Activated CD4-positive, alpha-beta T cell treated with anti-CD3 and anti-CD28 coated beads for 36 hours (primary cell): ENCODE measurements around the gene FTO. TPM values are rescaled to one million over a fixed set of nuclear protein-coding genes. Genes with fewer than 3 reads are reported as not detected.

Experiments used
- ATAC-seq: fragments of 200-7000 bp; cut with Tn5 transposase; one replicate; pipeline ENCODE4 v1.10.0; 2021; ENCODE audit warnings: mild to moderate bottlenecking, moderate library complexity
- CTCF ChIA-PET: fragments of 350-600 bp; sonication (Branson Sonifier 250); formaldehyde crosslinking; loops from one replicate; lab custom pipeline; 2021; ENCODE audit warnings: antibody characterized with exemption; lab: Charles Lee
- POLR2A ChIA-PET: fragments of 350-600 bp; sonication (Branson Sonifier 250); formaldehyde crosslinking; loops from one replicate; lab custom pipeline; 2021; ENCODE audit warnings: antibody characterized with exemption, inconsistent platforms; lab: Charles Lee
- DNase-seq: peaks from one replicate; pipeline ENCODE4 v3.0.0-alpha.2; 2020
- H3K27ac Mint-ChIP-seq: one replicate; pipeline ENCODE4 v1.8.0; 2021; ENCODE audit warnings: mixed read lengths
- H3K27me3 Mint-ChIP-seq: one replicate; pipeline ENCODE4 v1.8.0; 2021; ENCODE audit warnings: mixed read lengths
- H3K36me3 Mint-ChIP-seq: one replicate; pipeline ENCODE4 v1.8.0; 2021; ENCODE audit warnings: low read depth, mixed read lengths
- H3K4me1 Mint-ChIP-seq: one replicate; pipeline ENCODE4 v1.8.0; 2021; ENCODE audit warnings: mixed read lengths
- H3K4me3 Mint-ChIP-seq: one replicate; pipeline ENCODE4 v1.8.0; 2021; ENCODE audit warnings: mild to moderate bottlenecking, moderate library complexity, mixed read lengths
- H3K9me3 Mint-ChIP-seq: one replicate; pipeline ENCODE4 v1.8.0; 2021; ENCODE audit warnings: low read depth, mixed read lengths
- intact Hi-C, 2 experiments: fragments of 100-400 bp; cut with DNase I in 1 of 2; cut with micrococcal nuclease in 1 of 2; formaldehyde crosslinking; loops; one replicate each; pipeline versions ENCODE4 v1.14.2 to v1.15.1; 2022 to 2024; cut with DNase I, micrococcal nuclease
- total RNA-seq, 2 experiments: library from RNA; stranded (reverse); gene quantifications; one replicate each; pipeline ENCODE4 v1.2.3, GENCODE V29; 2021

Gene FTO
- total RNA-seq, 2 experiments from 2014 or later, result 50.9 to 57.6 TPM

DNA sequence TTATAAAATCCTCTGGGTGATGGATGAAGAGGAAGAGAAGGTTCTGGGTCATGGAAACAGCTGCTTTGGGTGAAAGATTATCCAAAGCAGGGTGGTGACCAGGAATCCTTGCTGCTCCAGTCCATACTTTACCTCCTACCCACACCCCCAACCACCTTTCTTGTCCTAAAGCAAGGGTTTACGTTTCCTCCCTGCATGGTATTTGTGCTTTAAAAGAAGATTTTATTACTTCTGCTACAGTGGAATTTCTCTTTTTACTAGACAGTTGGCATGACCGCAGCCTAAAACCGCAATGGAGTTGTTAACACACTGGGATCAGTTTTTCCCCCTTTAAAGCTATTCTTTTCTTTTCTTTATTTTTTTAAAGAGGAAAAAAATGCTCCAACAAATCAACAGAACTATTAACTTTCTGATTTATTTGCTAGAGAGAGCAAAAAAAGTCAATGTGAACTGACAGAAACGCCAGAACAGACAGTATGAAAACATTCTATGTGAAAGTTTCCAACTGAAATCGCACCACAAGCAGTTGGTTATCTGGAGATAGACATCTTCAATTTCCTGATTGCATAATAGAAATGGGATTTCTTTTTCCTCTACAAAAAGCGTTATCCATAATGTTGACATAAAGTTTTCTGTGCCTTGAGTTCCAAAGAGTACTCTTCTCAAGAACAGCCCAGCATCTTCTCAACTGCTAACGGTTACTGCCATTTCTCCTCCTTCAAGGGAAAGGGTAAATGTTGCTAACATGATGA lies 346.7 kb downstream of the FTO start:
- Mint-ChIP-seq H3K27me3 (no peaks in the 10 kb centered on the region), H3K4me1 (no peaks in the 10 kb centered on the region), H3K9me3 (no peaks in the 10 kb centered on the region), H3K4me3 (no peak overlapping the region), H3K36me3 (no peaks in the 10 kb centered on the region), H3K27ac (no peak overlapping the region)
- ATAC-seq (no peak), DNase-seq (no peak)
- ChIA-PET POLR2A (no interaction called here), CTCF (interaction anchor here (0.6 to 1.0 kb wide), 2 partner anchors 33 to 1280 kb away, joined by 3 to 4 read pairs; no protein-coding TSS in a partner anchor)
- intact Hi-C loops, result no loop called here

DNA sequence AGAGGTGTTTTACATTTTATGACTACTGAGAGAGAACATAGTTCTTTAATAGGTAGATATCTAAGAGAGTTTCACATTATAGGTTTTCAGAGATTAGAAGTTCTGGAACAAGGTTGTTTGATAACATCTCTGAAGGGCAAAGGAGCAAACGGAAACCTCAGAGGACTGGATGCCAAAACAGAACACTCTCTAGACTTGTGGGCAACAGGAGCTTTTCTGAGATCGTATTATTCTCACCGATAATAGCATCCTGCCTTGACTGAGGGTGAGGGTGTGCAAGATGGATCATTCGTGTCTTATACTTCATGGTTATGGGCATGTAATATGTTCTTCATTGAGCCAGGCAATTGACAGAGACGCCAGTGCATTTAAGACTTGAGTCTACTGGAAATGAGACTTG lies 347.9 kb downstream of the FTO start:
- H3K27ac Mint-ChIP-seq, result no peak overlapping the region
- intact Hi-C loops, result no loop called here
- no peaks in the 10 kb centered on the region for H3K36me3 Mint-ChIP-seq
- H3K4me1 Mint-ChIP-seq, result no peaks in the 10 kb centered on the region
- DNase-seq (no peak), ATAC-seq (no peak)
- no peaks in the 10 kb centered on the region for H3K9me3 Mint-ChIP-seq
- H3K27me3 Mint-ChIP-seq, result no peaks in the 10 kb centered on the region
- ChIA-PET CTCF (interaction anchor here (1.0 kb wide), 1 partner anchor 34 kb away, joined by 4 read pairs; no protein-coding TSS in a partner anchor), POLR2A (no interaction called here)
- no peak overlapping the region for H3K4me3 Mint-ChIP-seq

DNA sequence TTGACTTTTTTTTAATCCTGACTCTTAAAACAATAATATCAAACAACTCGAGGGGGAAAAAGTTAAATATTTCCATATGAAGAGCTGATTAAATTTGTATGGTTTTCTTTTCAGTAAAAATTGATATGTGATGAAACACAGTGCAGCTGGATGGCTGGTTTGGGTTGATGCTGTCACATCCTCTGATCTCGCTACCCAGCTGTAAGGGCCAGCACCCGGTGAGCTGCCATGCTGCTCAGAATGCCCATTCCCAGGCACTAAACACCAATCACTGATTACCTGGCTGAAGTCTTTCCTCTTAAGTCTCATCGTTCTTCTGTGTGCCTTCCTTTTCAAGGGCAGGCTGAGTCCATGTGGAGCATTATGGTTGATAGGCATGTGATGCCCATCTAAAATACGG lies 348.3 kb downstream of the FTO start:
- Mint-ChIP-seq H3K27me3 (no peaks in the 10 kb centered on the region), H3K9me3 (no peaks in the 10 kb centered on the region), H3K27ac (no peak overlapping the region), H3K36me3 (peaks cover 2% of the 10 kb centered on the region), H3K4me3 (no peak overlapping the region), H3K4me1 (no peaks in the 10 kb centered on the region)
- CTCF ChIA-PET, result no interaction called here
- intact Hi-C loops, result no loop called here
- POLR2A ChIA-PET, result no interaction called here
- ATAC-seq (no peak), DNase-seq (no peak)

DNA sequence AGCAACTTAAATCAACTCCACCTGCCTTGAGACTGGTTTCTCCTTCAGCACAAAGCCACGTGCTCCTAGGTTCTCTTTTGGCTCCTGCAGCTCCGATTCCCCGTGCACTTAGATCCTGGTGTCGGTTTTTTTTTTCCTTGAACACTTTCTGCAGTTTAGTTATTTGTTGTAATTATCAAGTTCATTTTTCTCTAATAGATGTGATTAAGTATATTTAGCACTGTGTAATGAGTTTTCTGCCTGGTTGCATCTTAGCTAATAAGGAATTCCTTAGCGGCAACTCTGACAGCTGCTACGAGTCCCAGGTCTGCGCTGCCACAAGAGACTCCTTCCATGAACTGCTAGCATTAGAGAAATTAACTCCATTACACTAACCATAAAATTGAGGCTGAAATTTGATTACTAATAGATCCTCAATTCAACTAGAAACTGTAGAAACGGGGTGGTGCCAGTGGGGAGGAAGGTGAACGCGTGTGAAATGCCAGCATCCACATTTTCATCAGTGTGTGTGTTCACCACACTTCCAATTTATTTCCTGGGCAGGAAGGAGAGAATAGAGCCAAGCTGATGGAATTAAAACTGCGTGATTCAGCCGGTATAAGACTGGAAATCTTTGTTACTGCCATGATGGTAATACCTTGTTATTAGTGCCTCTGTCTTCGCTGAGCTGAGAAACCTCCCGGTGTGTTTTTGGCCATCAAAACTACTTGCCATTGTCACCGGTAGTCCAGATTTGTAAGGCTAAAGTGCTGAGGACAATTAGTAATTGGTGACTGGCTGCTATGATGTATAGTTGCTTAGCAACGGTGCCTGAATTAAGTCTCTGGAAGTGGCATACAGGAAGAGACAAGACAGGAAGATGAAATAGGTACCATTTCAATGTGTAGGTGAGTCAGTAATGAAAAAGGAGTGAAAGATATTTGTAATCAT lies 350.2 kb downstream of the FTO start:
- H3K4me1 Mint-ChIP-seq, result no peaks in the 10 kb centered on the region
- H3K36me3 Mint-ChIP-seq, result peaks cover 4% of the 10 kb centered on the region
- no peak overlapping the region for H3K27ac Mint-ChIP-seq
- H3K9me3 Mint-ChIP-seq, result no peaks in the 10 kb centered on the region
- intact Hi-C loops, result no loop called here
- H3K27me3 Mint-ChIP-seq, result no peaks in the 10 kb centered on the region
- ChIA-PET CTCF (no interaction called here), POLR2A (no interaction called here)
- ATAC-seq, result no peak
- H3K4me3 Mint-ChIP-seq, result no peak overlapping the region
- DNase-seq, result no peak

DNA sequence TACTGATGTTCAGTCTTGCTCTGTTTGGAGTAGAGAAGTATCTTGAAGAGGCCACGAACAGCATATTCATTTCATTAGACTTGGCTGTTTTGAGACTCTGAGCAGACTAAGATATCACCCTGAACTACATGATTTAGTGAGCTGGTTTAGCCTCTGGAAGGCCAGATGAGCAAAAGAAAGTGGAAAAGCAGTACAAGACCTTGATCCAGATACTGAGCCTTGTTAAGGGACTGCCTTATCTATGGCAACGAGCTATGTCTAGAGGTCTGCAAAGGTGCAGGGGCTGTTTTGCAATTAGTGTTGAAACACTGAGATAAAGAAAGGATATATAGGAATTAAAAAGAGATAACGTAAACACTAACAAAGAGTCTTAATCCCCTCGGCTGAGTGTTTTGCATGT lies 351.2 kb downstream of the FTO start:
- no peaks in the 10 kb centered on the region for H3K9me3 Mint-ChIP-seq
- ChIA-PET CTCF (interaction anchor here (0.6 kb wide), 1 partner anchor 1049 kb away, joined by 3 read pairs; no protein-coding TSS in a partner anchor), POLR2A (no interaction called here)
- no peak overlapping the region for H3K27ac Mint-ChIP-seq
- H3K4me1 Mint-ChIP-seq, result no peaks in the 10 kb centered on the region
- H3K36me3 Mint-ChIP-seq, result peaks cover 4% of the 10 kb centered on the region
- DNase-seq, result no peak
- no peak for ATAC-seq
- intact Hi-C loops, result no loop called here
- no peak overlapping the region for H3K4me3 Mint-ChIP-seq
- H3K27me3 Mint-ChIP-seq, result no peaks in the 10 kb centered on the region

DNA sequence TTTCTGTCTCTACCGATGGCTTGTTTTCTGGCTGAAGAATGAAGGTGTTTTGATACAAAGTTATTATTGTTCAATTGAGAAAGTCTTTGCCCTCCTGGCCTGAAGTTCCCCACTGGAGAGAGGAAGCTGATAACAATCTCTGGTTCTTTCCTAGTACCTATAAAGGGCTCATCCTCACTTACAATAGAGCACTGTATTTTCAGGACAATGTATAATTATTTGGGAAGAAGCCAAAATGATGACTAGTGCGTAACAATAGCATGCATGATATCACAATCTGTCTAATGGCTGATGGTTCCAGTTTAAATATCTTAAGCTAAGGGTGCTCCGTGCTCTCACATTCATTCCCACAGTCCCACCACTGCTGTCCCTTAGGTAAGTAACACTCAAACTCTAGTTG lies 351.9 kb downstream of the FTO start:
- Mint-ChIP-seq H3K36me3 (peaks cover 4% of the 10 kb centered on the region), H3K4me1 (no peaks in the 10 kb centered on the region), H3K27me3 (no peaks in the 10 kb centered on the region), H3K4me3 (no peak overlapping the region), H3K27ac (no peak overlapping the region), H3K9me3 (no peaks in the 10 kb centered on the region)
- intact Hi-C loops, result no loop called here
- CTCF ChIA-PET, result no interaction called here
- no peak for ATAC-seq
- POLR2A ChIA-PET, result no interaction called here
- no peak for DNase-seq

DNA sequence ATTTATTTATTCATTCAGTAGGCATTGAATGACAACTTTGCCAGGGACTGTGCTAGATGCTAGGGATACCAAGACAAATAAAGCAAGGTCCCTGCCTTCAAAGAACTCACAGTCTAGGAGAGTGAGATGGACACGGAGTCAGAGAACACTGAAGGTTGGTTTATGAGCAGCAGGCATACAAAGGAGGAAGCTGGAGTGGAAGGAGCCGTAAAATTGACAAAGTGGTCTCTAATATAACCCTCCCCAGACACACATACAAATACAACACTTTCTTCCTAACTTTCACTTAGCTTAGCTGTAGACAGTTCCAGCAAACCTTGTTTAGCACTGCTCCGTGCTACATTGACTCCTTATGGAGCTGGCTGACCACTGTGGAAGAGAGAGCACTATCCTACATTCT lies 353.0 kb downstream of the FTO start:
- H3K36me3 Mint-ChIP-seq, result peaks cover 4% of the 10 kb centered on the region
- intact Hi-C loops, result no loop called here
- POLR2A ChIA-PET, result no interaction called here
- no peak overlapping the region for H3K4me3 Mint-ChIP-seq
- H3K4me1 Mint-ChIP-seq, result no peaks in the 10 kb centered on the region
- H3K9me3 Mint-ChIP-seq, result no peaks in the 10 kb centered on the region
- no peak overlapping the region for H3K27ac Mint-ChIP-seq
- no peaks in the 10 kb centered on the region for H3K27me3 Mint-ChIP-seq
- CTCF ChIA-PET, result no interaction called here
- DNase-seq, result no peak
- no peak for ATAC-seq

DNA sequence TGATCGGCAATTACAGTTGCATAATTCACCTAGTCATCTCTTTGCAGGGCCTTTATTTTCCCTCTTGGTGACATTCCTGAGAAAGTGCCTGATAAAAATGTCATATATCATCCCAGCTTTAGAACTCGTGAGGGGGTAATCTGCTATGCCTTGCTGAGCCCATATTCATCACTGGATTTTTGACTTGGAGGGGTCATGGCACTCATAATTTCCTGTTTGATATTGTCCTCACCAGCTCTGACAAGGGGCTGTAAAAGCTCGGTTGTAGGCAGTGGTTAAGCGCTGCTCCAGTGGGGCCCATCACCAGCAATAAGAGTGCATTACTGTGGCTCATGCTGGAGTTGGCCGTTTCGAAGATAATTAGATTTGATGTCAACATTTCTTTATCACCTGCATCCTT lies 355.4 kb downstream of the FTO start:
- POLR2A ChIA-PET, result no interaction called here
- no peak overlapping the region for H3K4me3 Mint-ChIP-seq
- CTCF ChIA-PET, result interaction anchor here (0.5 kb wide), 1 partner anchor 742 kb away, joined by 3 read pairs; no protein-coding TSS in a partner anchor
- no peaks in the 10 kb centered on the region for H3K4me1 Mint-ChIP-seq
- no peak overlapping the region for H3K27ac Mint-ChIP-seq
- H3K36me3 Mint-ChIP-seq, result peaks cover 4% of the 10 kb centered on the region
- no peak for ATAC-seq
- intact Hi-C loops, result no loop called here
- H3K9me3 Mint-ChIP-seq, result no peaks in the 10 kb centered on the region
- no peaks in the 10 kb centered on the region for H3K27me3 Mint-ChIP-seq
- no peak for DNase-seq

DNA sequence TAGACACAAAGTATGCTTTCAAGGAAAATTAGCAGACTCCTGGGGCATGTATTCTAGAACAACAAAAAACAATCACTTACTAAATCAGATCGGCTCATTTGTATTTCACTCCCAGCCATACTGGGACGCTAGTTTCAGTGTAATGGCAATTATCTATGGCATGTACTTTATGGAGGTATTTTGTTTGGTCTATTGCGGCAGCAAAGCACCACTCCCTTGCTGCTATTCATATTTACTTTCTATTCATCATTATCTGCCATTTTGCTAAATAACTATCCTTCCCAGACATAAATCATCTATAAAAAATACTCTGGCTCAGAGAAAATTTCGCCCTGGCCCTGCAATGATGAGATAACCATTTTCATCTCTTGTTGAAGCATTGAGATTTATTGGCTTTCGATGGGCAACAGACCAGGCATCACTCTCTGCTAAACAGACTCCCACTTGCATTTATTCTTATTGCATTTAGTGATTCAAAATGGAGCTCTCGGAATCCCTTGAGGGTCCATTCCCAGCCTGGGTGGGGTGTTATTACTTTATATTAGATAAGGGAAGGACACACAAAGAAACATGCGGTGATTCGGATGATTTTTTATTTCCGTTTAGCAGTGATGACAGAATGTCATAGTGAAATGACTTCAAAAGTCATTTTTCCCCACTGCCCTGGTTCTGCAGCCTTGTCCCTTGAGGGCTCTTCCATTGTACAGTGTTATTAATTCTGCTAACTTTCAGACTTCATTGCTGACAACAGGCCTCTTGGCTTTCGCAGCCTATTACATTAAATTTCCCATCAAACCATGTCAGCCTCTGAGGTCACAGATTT lies 356.9 kb downstream of the FTO start:
- ATAC-seq (no peak), DNase-seq (no peak)
- Mint-ChIP-seq H3K27me3 (no peaks in the 10 kb centered on the region), H3K4me1 (no peaks in the 10 kb centered on the region), H3K27ac (no peak overlapping the region), H3K4me3 (no peak overlapping the region), H3K9me3 (no peaks in the 10 kb centered on the region), H3K36me3 (peaks cover 4% of the 10 kb centered on the region)
- ChIA-PET CTCF (no interaction called here), POLR2A (no interaction called here)
- intact Hi-C loops, result no loop called here

DNA sequence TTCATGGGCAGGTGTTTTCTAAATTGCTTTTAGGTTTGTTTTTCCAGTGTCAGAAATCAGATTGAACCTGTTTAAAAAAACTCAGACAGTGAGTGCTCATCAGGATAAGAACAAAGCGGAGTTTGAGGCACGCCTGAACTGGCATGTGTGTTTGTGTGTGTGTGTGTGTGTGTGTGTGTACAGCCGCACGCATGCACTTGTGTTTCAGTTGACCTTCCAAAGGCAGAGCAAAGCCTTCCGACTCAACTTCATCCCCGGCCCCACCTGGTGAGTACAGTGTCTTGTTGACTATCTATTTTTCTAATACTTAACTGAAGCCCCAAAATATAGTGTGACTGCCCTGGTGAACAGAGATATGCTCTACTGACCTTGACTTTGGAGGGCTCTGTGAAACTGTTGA lies 357.5 kb downstream of the FTO start:
- ATAC-seq (no peak), DNase-seq (no peak)
- no peak overlapping the region for H3K4me3 Mint-ChIP-seq
- POLR2A ChIA-PET, result no interaction called here
- peaks cover 4% of the 10 kb centered on the region for H3K36me3 Mint-ChIP-seq
- H3K27me3 Mint-ChIP-seq, result no peaks in the 10 kb centered on the region
- no peaks in the 10 kb centered on the region for H3K9me3 Mint-ChIP-seq
- H3K27ac Mint-ChIP-seq, result no peak overlapping the region
- CTCF ChIA-PET, result no interaction called here
- intact Hi-C loops, result no loop called here
- no peaks in the 10 kb centered on the region for H3K4me1 Mint-ChIP-seq
